Stimulated activated CD8-positive, alpha-beta memory T cell treated with anti-CD3 and anti-CD28 coated beads, Interleukin-4, amount 100 ng/mL, for 48 hours (primary cell): ENCODE data around the gene KLF17.

Experiments
- DNase-seq: peaks from one replicate; pipeline ENCODE4 v3.0.0-alpha.2; 2020

Gene KLF17, protein sequence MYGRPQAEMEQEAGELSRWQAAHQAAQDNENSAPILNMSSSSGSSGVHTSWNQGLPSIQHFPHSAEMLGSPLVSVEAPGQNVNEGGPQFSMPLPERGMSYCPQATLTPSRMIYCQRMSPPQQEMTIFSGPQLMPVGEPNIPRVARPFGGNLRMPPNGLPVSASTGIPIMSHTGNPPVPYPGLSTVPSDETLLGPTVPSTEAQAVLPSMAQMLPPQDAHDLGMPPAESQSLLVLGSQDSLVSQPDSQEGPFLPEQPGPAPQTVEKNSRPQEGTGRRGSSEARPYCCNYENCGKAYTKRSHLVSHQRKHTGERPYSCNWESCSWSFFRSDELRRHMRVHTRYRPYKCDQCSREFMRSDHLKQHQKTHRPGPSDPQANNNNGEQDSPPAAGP

DNA sequence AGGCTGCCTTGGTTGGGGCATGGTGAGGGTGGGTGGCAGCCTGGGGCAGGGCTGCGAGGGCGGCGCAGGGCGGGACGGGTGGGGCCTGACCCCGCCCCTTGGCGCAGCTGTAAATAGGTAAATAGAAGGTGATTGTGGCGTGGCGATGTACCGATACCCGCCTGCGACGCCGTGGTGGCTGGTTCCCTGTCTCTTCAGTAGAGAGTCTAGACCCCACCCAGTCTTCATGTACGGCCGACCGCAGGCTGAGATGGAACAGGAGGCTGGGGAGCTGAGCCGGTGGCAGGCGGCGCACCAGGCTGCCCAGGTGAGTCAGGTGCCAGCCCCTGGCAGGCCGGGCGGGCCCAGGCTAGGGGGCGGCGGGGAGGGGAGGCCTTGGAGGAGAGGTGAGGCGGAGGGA is at the start of gene KLF17:
Gene KLF17, plus strand, starts transcription at position 140 of the 400 bp plus-strand sequence. Its CDS starts 87 bp downstream, at position 227.
- no peak for DNase-seq

DNA sequence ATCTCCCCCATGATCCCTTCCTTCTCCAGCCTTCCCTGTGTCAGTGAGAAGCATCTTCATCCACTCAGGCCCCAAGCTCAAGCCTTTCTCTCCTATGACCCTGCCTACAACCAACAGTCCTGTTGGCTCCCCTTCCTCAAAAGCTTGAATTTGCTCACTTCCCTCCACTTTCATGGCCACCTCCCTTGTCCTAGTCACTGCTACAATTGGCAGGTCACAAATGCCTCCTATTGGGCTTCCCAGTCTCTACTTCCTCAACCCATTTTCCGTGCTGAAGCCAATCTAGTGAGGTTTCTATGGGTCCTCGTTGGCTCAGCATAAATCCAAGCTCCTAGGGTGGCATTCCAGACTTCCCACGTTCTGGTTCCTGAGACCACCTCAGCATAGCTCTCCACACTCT is 47.2 kb upstream of the KLF17 start:
- no peak for DNase-seq

GRCh38 chr1:44072204-44072603 is 46.4 kb upstream of the KLF17 start:
- DNase-seq: no peak

DNA sequence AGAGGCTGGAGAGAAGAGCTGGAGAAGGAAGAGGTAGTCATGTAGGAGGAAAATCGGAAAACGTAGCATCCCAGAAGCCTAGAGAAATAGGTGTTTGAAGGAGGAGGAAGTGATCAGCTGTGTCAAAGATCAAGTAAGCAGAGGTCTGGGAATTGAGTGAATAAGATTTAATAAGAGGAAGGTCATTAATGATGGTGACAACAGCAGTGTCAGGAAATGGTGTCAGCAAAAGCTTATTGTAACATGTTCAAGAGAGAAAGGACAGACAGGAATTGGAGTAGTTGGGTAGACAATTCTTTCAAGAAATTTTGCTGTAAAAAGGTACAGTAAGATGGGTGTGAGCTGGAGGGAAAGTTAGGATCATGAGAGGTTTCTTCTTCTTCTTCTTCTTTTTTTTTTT is 45.8 kb upstream of the KLF17 start:
- DNase-seq: no peak

DNA sequence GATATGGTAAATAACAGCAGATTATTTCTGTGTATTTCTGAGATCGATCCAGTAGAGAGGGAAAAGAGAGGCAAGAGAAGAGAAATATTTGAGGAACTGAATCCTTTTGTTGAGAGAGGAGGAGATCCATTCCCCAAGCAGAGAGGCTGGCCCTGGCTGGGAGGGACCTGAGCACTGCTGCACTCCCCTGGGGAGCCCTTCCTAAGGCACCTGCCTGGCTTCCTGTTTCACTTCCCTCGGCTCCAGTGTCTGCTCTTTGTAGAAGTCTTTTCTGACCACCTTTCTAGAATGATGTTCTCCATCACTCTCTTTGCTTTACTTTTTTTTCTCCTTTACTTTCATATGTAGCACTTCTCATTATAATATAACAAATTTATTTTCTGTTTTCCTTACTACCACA is 45.1 kb upstream of the KLF17 start:
- no peak for DNase-seq

DNA sequence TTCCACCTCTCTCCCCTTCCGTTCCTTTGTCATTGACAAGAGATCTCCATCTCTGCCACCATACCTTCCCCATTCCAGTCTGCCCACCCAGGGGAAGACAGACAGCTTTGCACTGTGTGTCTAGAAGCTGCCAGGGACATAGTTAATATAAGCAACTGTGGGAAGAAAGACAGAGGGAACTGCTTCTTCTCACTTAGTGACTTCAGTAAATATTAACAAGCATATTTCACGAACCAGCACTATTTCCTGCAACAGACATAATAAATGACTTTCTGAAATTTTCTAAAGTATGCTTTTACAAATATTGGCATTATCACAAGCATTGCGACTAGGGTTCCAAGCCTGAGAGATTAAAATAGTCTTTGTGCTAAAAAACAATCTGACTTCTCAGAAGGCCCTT is 44.2 kb upstream of the KLF17 start:
- DNase-seq: no peak

DNA sequence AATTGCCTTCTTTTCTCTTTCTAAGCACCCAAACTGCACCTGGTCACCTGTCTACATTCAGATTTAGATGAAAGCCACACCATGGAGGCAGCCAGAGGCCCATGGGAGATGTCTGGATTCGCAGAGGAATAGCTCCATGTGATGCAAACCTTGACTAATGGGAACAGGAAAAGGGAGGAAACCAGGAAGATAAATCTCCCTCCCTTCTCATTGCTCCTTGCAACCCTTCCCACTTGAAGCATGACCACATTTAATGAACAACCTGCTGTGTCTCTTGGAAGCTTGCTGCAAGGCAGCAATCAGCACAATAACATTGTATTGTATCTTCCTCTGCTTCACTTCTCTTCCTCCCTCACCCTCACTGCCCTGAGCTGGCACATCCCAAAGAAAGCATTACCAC is 42.6 kb upstream of the KLF17 start:
- no peak for DNase-seq

GRCh38 chr1:44077421-44077820 is 41.2 kb upstream of the KLF17 start:
- no peak for DNase-seq

GRCh38 chr1:44078104-44078503 is 40.5 kb upstream of the KLF17 start:
- no peak for DNase-seq

GRCh38 chr1:44079566-44079965 is 39.1 kb upstream of the KLF17 start:
- DNase-seq: no peak

GRCh38 chr1:44084998-44085675 is 33.5 kb upstream of the KLF17 start:
- DNase-seq: no peak

DNA sequence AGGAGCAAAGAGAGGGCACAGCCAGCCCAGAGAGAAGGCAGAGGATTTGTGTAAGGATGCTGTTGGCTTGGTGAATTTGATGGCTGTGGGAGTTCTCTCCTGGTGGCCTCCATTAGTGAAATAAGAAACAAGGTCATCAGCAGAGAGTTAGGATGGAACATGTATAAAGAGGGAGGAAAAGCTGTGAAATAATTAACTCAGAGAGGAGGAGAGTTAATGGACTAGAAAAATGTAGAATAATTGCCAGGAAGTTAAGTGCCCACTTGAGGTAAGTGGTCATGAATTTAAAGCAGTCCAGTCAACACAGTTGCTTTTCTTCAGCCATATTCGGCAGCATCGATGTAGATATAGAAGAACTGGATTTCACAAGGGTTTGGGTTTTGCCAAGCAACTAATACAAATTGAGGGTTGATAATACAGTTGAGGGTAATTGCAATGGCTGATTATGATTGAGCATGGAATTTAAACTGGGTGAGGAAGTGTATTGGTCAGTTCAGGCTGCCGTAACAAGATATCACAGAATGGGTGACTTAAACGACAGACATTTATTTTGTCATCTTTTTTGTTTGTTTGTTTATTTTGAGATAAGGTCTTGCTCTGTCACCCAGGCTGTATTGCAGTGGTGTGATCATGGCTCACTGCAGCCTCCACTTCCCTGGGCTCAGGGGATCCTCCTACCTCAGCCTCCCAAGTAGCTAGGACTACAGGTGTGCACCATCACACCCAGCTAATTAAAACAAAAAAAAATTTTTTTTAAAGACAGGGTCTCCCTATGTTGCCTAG is 31.7 kb upstream of the KLF17 start:
- DNase-seq: no peak

GRCh38 chr1:44089371-44090048 is 29.1 kb upstream of the KLF17 start:
- no peak for DNase-seq

- DNase-seq: no peak
Observed at GRCh38 chr1:44090429-44091252, 28.0 kb upstream of the KLF17 start.

- DNase-seq: no peak
Observed at GRCh38 chr1:44094047-44094446, 24.6 kb upstream of the KLF17 start.

DNA sequence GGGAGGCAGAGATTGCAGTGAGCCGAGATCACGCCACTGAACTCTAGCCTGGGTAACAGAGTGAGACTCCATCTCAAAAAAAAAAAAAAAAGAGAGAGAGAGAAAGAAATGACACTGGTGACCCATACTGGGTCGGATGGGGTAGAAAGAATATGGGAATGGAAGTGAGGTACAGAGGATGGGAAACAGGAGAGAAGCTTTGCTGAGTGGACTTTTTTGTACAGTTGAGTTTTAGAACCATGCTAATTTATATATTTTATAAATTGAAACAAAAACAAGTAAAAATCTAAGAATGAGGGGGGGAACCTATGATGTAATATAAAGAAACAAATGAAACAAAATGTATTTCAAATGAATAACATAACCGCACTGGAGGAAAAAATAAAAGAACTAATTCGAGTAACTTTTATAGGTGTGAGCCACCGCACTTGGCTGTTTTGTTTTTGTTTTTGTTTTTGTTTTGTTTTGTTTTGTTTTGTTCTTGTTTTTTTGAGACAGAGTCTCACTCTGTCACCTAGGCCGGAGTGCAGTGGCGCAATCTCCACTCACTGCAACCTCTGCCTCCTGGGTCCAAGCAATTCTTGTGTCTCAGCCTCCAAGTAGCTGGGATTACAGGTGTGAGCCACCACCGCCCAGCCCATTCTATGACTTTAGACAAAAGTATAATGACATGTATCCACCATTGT is 18.3 kb upstream of the KLF17 start:
- DNase-seq: no peak

GRCh38 chr1:44101328-44101727 is 17.3 kb upstream of the KLF17 start:
- DNase-seq: no peak

DNA sequence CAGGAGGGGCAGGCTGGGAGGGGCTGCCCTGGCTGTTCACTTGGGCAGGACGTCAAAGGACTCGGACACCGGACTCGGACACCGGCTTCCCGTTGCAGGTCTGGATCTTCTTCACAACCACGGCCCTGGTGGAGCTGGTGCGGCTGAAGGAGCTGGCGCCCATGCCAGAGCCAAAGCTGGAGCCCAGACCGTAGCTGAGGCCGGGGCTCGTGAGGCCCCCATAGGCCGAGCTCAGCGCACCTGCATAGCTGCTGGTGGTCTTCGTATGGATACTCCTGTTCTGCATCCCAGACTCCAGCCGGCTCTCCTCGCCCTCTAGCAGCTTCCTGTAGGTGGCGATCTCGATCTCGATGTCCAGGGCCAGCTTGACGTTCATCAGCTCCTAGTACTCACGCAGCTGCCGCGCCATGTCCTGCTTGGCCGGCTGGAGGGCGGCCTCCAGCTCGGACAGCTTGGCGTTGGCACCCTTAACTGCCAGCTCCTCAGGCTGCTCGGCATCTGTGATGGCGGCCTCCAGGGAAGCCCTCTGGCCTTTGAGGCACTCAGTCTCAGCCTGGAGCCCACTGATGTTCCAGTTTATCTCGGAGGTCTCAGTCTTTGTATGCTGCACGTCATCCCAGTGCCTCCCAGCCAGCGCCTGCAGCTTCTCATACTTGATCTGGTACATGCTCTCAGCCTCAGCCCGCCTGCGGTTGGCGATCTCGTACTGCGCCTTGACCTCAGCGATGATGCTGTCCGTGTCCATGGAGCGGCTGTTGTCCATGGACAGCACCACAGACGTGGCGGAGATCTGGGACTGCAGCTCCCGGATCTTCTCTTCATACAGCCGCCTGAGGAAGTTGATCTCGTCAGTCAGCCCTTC is 15.1 kb upstream of the KLF17 start:
- DNase-seq: no peak

GRCh38 chr1:44105810-44106209 is 12.8 kb upstream of the KLF17 start:
- DNase-seq: no peak

- DNase-seq: no peak
Observed at GRCh38 chr1:44108241-44108640, 10.4 kb upstream of the KLF17 start.

- DNase-seq: no peak
Observed at GRCh38 chr1:44108971-44109370, 9.7 kb upstream of the KLF17 start.
